Trophoblast cell (in vitro differentiated cells and primary cell): Measurements from ENCODE around the gene LRMDA.

Experiments used
- DNase-seq, 2 donors: peaks; one replicate each; pipeline ENCODE4 v3.0.0-alpha.2; 2016
- H2AFZ ChIP-seq: 2 replicates; pipeline ENCODE4 v1.6.1; 2013; ENCODE audit warnings: low read length, moderate library complexity, mild to moderate bottlenecking; ENCODE audit not compliant: insufficient read depth, poor library complexity
- H2AK5ac ChIP-seq: 2 replicates; pipeline ENCODE4 v1.6.1; 2013; ENCODE audit warnings: mild to moderate bottlenecking, low read length
- H2BK120ac ChIP-seq: 2 replicates; pipeline ENCODE4 v1.6.1; 2013; ENCODE audit warnings: low read length, mild to moderate bottlenecking, moderate library complexity; ENCODE audit not compliant: insufficient read depth, poor library complexity
- H2BK12ac ChIP-seq: 2 replicates; pipeline ENCODE4 v1.6.1; 2013; ENCODE audit warnings: mild to moderate bottlenecking, low read length, moderate library complexity
- H2BK5ac ChIP-seq: 2 replicates; pipeline ENCODE4 v1.6.1; 2013; ENCODE audit warnings: low read length, low read depth, moderate library complexity, mild to moderate bottlenecking; ENCODE audit not compliant: poor library complexity
- H3K14ac ChIP-seq: 2 replicates; pipeline ENCODE4 v1.6.1; 2013; ENCODE audit warnings: mild to moderate bottlenecking, low read length
- H3K18ac ChIP-seq: 2 replicates; pipeline ENCODE4 v1.6.1; 2013; ENCODE audit warnings: mild to moderate bottlenecking, low read length
- H3K23ac ChIP-seq: 2 replicates; pipeline ENCODE4 v1.6.1; 2013; ENCODE audit warnings: low read length
- H3K27ac ChIP-seq: 2 replicates; pipeline ENCODE4 v1.5.1; 2013; ENCODE audit warnings: low read depth, mild to moderate bottlenecking, inconsistent platforms, low read length, moderate library complexity
- H3K27me3 ChIP-seq: 2 replicates; pipeline ENCODE4 v1.6.1; 2013; ENCODE audit warnings: inconsistent platforms, mild to moderate bottlenecking, low read length, moderate library complexity; ENCODE audit not compliant: insufficient read depth
- H3K36me3 ChIP-seq, 2 experiments: 1 replicate in 1 of 2; 2 replicates in 1 of 2; pipeline ENCODE4 v1.6.1; 2013; ENCODE audit warnings: low read length in 2 of 2, mild to moderate bottlenecking in 2 of 2, moderate library complexity in 1 of 2; ENCODE audit not compliant: insufficient read depth in 2 of 2, control insufficient read depth in 1 of 2
- H3K4ac ChIP-seq: 2 replicates; pipeline ENCODE4 v1.6.1; 2013; ENCODE audit warnings: low read depth, mild to moderate bottlenecking, low read length, moderate library complexity
- H3K4me1 ChIP-seq, 2 experiments: 1 replicate in 1 of 2; 2 replicates in 1 of 2; pipeline ENCODE4 v1.6.1; 2013; ENCODE audit warnings: low read length in 2 of 2, mild to moderate bottlenecking in 2 of 2, moderate library complexity in 1 of 2; ENCODE audit not compliant: insufficient read depth in 2 of 2, control insufficient read depth in 1 of 2
- H3K4me2 ChIP-seq: 2 replicates; pipeline ENCODE4 v1.6.1; 2013; ENCODE audit warnings: inconsistent platforms, mild to moderate bottlenecking, low read length, moderate library complexity
- H3K4me3 ChIP-seq: 2 replicates; pipeline ENCODE4 v1.5.1; 2013; ENCODE audit warnings: mild to moderate bottlenecking, low read depth, low read length, inconsistent platforms
- H3K79me1 ChIP-seq: one replicate; pipeline ENCODE4 v1.6.1; 2013; ENCODE audit warnings: low read length
- H3K79me2 ChIP-seq: 2 replicates; pipeline ENCODE4 v1.6.1; 2013; ENCODE audit warnings: low read length, mild to moderate bottlenecking; ENCODE audit not compliant: control insufficient read depth, insufficient read depth, poor library complexity
- H3K9ac ChIP-seq: 2 replicates; pipeline ENCODE4 v1.6.1; 2013; ENCODE audit warnings: mild to moderate bottlenecking, low read length
- H3K9me3 ChIP-seq: 2 replicates; pipeline ENCODE4 v1.6.1; 2013; ENCODE audit warnings: low read depth, mild to moderate bottlenecking, control low read depth, inconsistent platforms, low read length; ENCODE audit not compliant: insufficient read depth
- H4K12ac ChIP-seq: 2 replicates; pipeline ENCODE4 v1.6.1; 2013; ENCODE audit warnings: low read depth, mild to moderate bottlenecking, low read length, moderate library complexity
- H4K8ac ChIP-seq: 2 replicates; pipeline ENCODE4 v1.6.1; 2013; ENCODE audit warnings: low read depth, mild to moderate bottlenecking, low read length, moderate library complexity
- H4K91ac ChIP-seq: one replicate; pipeline ENCODE4 v1.6.1; 2013; ENCODE audit warnings: low read depth, mild to moderate bottlenecking, low read length, moderate library complexity
- WGBS: extraction: QIAGEN DNeasy Blood & Tissue Kit; methylation state at CpG from one replicate; pipeline ENCODE4 v1.1.7; 2013; ENCODE audit warnings: missing lambda C conversion rate; ENCODE audit not compliant: insufficient read length, insufficient coverage; ENCODE audit errors: extremely low coverage; 5-methylcytosine and 5-hydroxymethylcytosine counted together

The LRMDA gene

GRCh38 chr10:75623310-75624093, 192.1 kb downstream of the LRMDA start:
- Histone ChIP-seq H3K4ac (no peak overlapping the region), H3K4me2 (no peak overlapping the region), H2AFZ (no peak overlapping the region), H3K4me3 (no peak overlapping the region), H3K79me2 (no peaks in the 10 kb centered on the region), H4K91ac (no peak overlapping the region), H3K9ac (no peak overlapping the region), H3K23ac (no peak overlapping the region), H3K27me3 (no peaks in the 10 kb centered on the region), H4K12ac (no peak overlapping the region), H3K79me1 (no peaks in the 10 kb centered on the region), H2BK120ac (no peak overlapping the region), H3K9me3 (peaks cover 2% of the 10 kb centered on the region), H2BK5ac (no peak overlapping the region), H3K18ac (no peak overlapping the region), H3K4me1 (no peaks in the 10 kb centered on the region), H2BK12ac (no peak overlapping the region), H3K14ac (no peak overlapping the region), H3K36me3 (no peaks in the 10 kb centered on the region), H3K27ac (no peak overlapping the region), H2AK5ac (no peak overlapping the region), H4K8ac (no peak overlapping the region)
- DNase-seq = no peak
- WGBS = no CpG with 5 or more reads among the region's 10 CpGs

DNA sequence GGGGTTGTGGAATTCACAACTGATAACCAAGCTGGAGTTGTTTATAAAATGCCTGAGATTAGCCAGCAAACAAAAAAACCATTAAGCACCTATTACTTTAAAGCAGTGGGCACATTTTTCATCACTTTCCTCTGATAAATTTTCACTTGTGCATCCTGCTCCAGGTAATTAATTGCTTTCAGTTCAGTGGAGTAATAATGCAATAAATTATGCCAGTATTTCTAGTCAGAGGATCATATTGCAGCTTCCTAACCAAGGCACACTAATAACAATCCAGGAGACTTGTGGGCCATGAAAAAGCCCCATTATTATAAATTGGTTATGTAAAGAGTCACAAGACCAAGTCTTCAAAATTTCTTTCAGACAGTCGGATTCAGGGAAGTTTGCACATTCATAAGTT, 193.2 kb downstream of the LRMDA start:
- Histone ChIP-seq H3K27ac (no peak overlapping the region), H2BK5ac (no peak overlapping the region), H3K4me2 (no peak overlapping the region), H3K23ac (no peak overlapping the region), H4K8ac (no peak overlapping the region), H3K14ac (no peak overlapping the region), H3K9me3 (peaks cover 2% of the 10 kb centered on the region), H3K18ac (no peak overlapping the region), H3K79me1 (no peaks in the 10 kb centered on the region), H2AFZ (no peak overlapping the region), H2BK120ac (no peak overlapping the region), H2BK12ac (no peak overlapping the region), H3K36me3 (no peaks in the 10 kb centered on the region), H3K4me1 (no peaks in the 10 kb centered on the region), H3K79me2 (no peaks in the 10 kb centered on the region), H3K27me3 (no peaks in the 10 kb centered on the region), H3K9ac (no peak overlapping the region), H4K91ac (no peak overlapping the region), H2AK5ac (no peak overlapping the region), H3K4ac (no peak overlapping the region), H4K12ac (no peak overlapping the region), H3K4me3 (no peak overlapping the region)
- no CpG with 5 or more reads among the region's 1 CpG for WGBS
- DNase-seq = no peak

DNA sequence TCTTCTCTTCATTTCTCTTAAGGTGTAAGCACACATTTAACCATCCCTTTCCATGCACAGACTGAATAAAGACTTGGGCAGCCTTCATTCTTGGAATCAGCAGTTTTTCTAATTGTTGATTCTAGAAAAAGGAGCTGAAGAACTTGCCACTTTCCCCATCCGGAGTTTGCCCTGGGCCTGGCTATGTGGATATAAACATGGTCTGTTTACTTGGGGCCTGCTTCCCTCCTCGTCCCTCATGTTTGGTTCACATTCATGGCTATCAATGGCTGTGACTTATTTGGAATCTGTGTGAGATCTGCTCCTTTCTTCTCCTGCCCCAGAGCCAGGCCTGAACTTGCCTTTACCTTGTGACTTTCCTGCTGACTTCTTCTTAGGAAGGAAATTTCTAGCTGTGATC, 199.3 kb downstream of the LRMDA start:
- H2BK12ac ChIP-seq = no peak overlapping the region
- H3K4me3 ChIP-seq = no peak overlapping the region
- no peaks in the 10 kb centered on the region for H3K79me1 ChIP-seq
- H3K14ac ChIP-seq = no peak overlapping the region
- H3K23ac ChIP-seq = no peak overlapping the region
- no peaks in the 10 kb centered on the region for H3K36me3 ChIP-seq
- no peak overlapping the region for H2BK120ac ChIP-seq
- H3K9me3 ChIP-seq = peaks cover 2% of the 10 kb centered on the region
- WGBS = no CpG with 5 or more reads among the region's 2 CpGs
- H3K27ac ChIP-seq = no peak overlapping the region
- H2AK5ac ChIP-seq = no peak overlapping the region
- H4K12ac ChIP-seq = no peak overlapping the region
- no peak overlapping the region for H4K8ac ChIP-seq
- no peak for DNase-seq
- H3K18ac ChIP-seq = no peak overlapping the region
- H3K79me2 ChIP-seq = no peaks in the 10 kb centered on the region
- no peak overlapping the region for H4K91ac ChIP-seq
- peaks cover 0 to 1% of the 10 kb centered on the region in 2 experiments for H3K4me1 ChIP-seq
- no peak overlapping the region for H2AFZ ChIP-seq
- no peak overlapping the region for H3K4ac ChIP-seq
- H3K4me2 ChIP-seq = no peak overlapping the region
- H2BK5ac ChIP-seq = no peak overlapping the region
- H3K27me3 ChIP-seq = no peaks in the 10 kb centered on the region
- H3K9ac ChIP-seq = no peak overlapping the region

GRCh38 chr10:75632805-75633462, 201.5 kb downstream of the LRMDA start:
- Histone ChIP-seq H3K27ac (no peak overlapping the region), H3K79me1 (no peaks in the 10 kb centered on the region), H2BK5ac (no peak overlapping the region), H2BK120ac (no peak overlapping the region), H4K91ac (no peak overlapping the region), H3K14ac (no peak overlapping the region), H4K12ac (no peak overlapping the region), H3K4me2 (no peak overlapping the region), H3K18ac (no peak overlapping the region), H3K36me3 (no peaks in the 10 kb centered on the region), H3K4me3 (no peak overlapping the region), H3K79me2 (no peaks in the 10 kb centered on the region), H3K9ac (no peak overlapping the region), H3K9me3 (no peaks in the 10 kb centered on the region), H2AFZ (no peak overlapping the region), H2BK12ac (no peak overlapping the region), H2AK5ac (no peak overlapping the region), H4K8ac (no peak overlapping the region), H3K27me3 (no peaks in the 10 kb centered on the region), H3K23ac (no peak overlapping the region), H3K4me1 (peaks cover 0 to 1% of the 10 kb centered on the region in 2 experiments), H3K4ac (no peak overlapping the region)
- no CpG with 5 or more reads among the region's 8 CpGs for WGBS
- DNase-seq = no peak
